HG03520 (cell line): ENCODE results near the gene DNM2.
A peak's percentile ranks its signal among the peaks of the same experiment; 100 is the strongest.
"Not testable (repeated sequence)": the region's sequence is repeated elsewhere in the genome, so short reads cannot be mapped to it uniquely, and the experiment has no call there.

ENCODE experiments used
- ATAC-seq: cut with Tn5 transposase; IDR thresholded peaks from one replicate; pipeline ENCODE4 v1.9.1; 2021; ENCODE audit warnings: mild to moderate bottlenecking, moderate library complexity; ENCODE audit not compliant: unreplicated experiment

DNM2 gene

GRCh38 chr19:10831987-10832938 is 114.4 kb downstream of the DNM2 start:
- no peak for ATAC-seq

GRCh38 chr19:10832939-10833296 is 115.0 kb downstream of the DNM2 start:
- ATAC-seq, result no peak

- no peak for ATAC-seq
Measured at GRCh38 chr19:10835089-10835753, 117.3 kb downstream of the DNM2 start.

GRCh38 chr19:10835754-10836478 is 118.0 kb downstream of the DNM2 start, which contains the start of gene TMED1:
Gene TMED1 (minus strand): TSS chr19:10836212. CDS start chr19:10836191, 21 bp downstream.
- ATAC-seq, result peak; percentile 72

GRCh38 chr19:10836479-10837330 is 118.8 kb downstream of the DNM2 start:
- ATAC-seq, result no peak

GRCh38 chr19:10837649-10838048 is 119.8 kb downstream of the DNM2 start:
- ATAC-seq, result not testable (repeated sequence)

- no peak for ATAC-seq
Measured at GRCh38 chr19:10838377-10838776, 120.5 kb downstream of the DNM2 start.

- no peak for ATAC-seq
Measured at GRCh38 chr19:10839114-10840050, 121.5 kb downstream of the DNM2 start.

GRCh38 chr19:10842788-10843187 is 124.9 kb downstream of the DNM2 start:
- no peak for ATAC-seq

GRCh38 chr19:10846500-10847202 is 128.8 kb downstream of the DNM2 start:
- ATAC-seq, result no peak

GRCh38 chr19:10848230-10848856 is 130.5 kb downstream of the DNM2 start, which contains the start of gene C19orf38:
Gene C19orf38 (plus strand): TSS chr19:10848415. CDS start chr19:10848509, 94 bp downstream.
- no peak for ATAC-seq

GRCh38 chr19:10850631-10851030 is 132.8 kb downstream of the DNM2 start:
- ATAC-seq, result no peak

GRCh38 chr19:10852098-10852800 is 134.4 kb downstream of the DNM2 start:
- no peak for ATAC-seq

GRCh38 chr19:10852941-10853340 is 135.1 kb downstream of the DNM2 start:
- no peak for ATAC-seq

GRCh38 chr19:10854350-10855089 is 136.6 kb downstream of the DNM2 start:
- ATAC-seq, result no peak

GRCh38 chr19:10855879-10856522 is 138.1 kb downstream of the DNM2 start:
- ATAC-seq, result no peak
